SK-N-SH (cell line): ENCODE results near the gene DTX3L. TPM values are rescaled to one million over a fixed set of nuclear protein-coding genes. Genes with fewer than 3 reads are reported as not detected.

Source experiments
- CTCF ChIA-PET: fragments of 300-600, 350-600 bp; formaldehyde crosslinking; extraction: SDS; loops from one replicate; lab custom pipeline; 2021; lab: Yijun Ruan, JAX
- POLR2A ChIA-PET: fragments of 350-600 bp; sonication (Branson Sonifier 250); formaldehyde crosslinking; extraction: SDS; loops from one replicate; lab custom pipeline; 2020; ENCODE audit warnings: antibody characterized with exemption, inconsistent platforms; lab: Yijun Ruan, JAX
- DNase-seq: peaks from one replicate; pipeline ENCODE4 v3.0.0; 2012
- H2AFZ ChIP-seq: fragments of 200-600 bp; sonication (generic); 2 replicates; pipeline ENCODE4 v1.8.1; 2016; ENCODE audit warnings: antibody characterized with exemption, mild to moderate bottlenecking, low read depth
- H3F3A ChIP-seq: fragments of 200-600 bp; sonication (generic); replicated peaks from 2 replicates; pipeline ENCODE3; 2016; ENCODE audit warnings: antibody characterized with exemption, mild to moderate bottlenecking; ENCODE audit not compliant: insufficient read depth
- H3K27ac ChIP-seq, 2 experiments: fragments of 200-500 bp in 1 of 2; fragments of 200-600 bp in 1 of 2; sonication (Bioruptor generic) in 1 of 2; sonication (generic), shearing (Covaris generic) in 1 of 2; 2 replicates each; pipeline versions ENCODE4 v1.5.1 to v1.6.1; 2014 to 2016; ENCODE audit warnings: low read depth in 2 of 2, inconsistent platforms in 1 of 2, low read length in 1 of 2, mild to moderate bottlenecking in 1 of 2, mixed read lengths in 1 of 2
- H3K27me3 ChIP-seq: fragments of 200-600 bp; sonication (generic), shearing (Covaris generic); 2 replicates; pipeline ENCODE4 v1.6.1; 2016; ENCODE audit warnings: mixed run types; ENCODE audit not compliant: insufficient read depth
- H3K36me3 ChIP-seq, 2 experiments: fragments of 200-500 bp in 1 of 2; fragments of 200-600 bp in 1 of 2; sonication (Bioruptor generic) in 1 of 2; sonication (generic) in 1 of 2; replicated peaks in 1 of 2; 2 replicates each; pipeline versions ENCODE3 to v1.5.1; 2014 to 2016; ENCODE audit warnings: low read length in 1 of 2, mild to moderate bottlenecking in 1 of 2; ENCODE audit not compliant: insufficient read depth in 2 of 2, control insufficient read depth in 1 of 2
- H3K4me1 ChIP-seq, 2 experiments: fragments of 200-500 bp in 1 of 2; fragments of 200-600 bp in 1 of 2; sonication (Bioruptor generic) in 1 of 2; sonication (generic), shearing (Covaris generic) in 1 of 2; 2 replicates each; pipeline versions ENCODE4 v1.5.1 to v1.6.1; 2014 to 2016; ENCODE audit warnings: low read depth in 1 of 2, low read length in 1 of 2, mixed run types in 1 of 2; ENCODE audit not compliant: insufficient read depth in 2 of 2, control insufficient read depth in 1 of 2
- H3K4me2 ChIP-seq: fragments of 200-600 bp; sonication (generic), shearing (Covaris generic); 2 replicates; pipeline ENCODE4 v1.6.1; 2017; ENCODE audit warnings: mixed run types
- H3K4me3 ChIP-seq, 2 experiments: fragments of 200-500 bp in 1 of 2; fragments of 200-600 bp in 1 of 2; sonication (Bioruptor generic) in 1 of 2; sonication (generic), shearing (Covaris generic) in 1 of 2; 2 replicates each; pipeline versions ENCODE4 v1.5.1 to v1.8.1; 2014 to 2016; ENCODE audit warnings: low read depth in 2 of 2, inconsistent platforms in 1 of 2, low read length in 1 of 2, mild to moderate bottlenecking in 1 of 2, mixed read lengths in 1 of 2, moderate library complexity in 1 of 2
- H3K79me2 ChIP-seq: fragments of 200-600 bp; sonication (generic); 2 replicates; pipeline ENCODE4 v1.8.1; 2017; ENCODE audit warnings: mild to moderate bottlenecking; ENCODE audit not compliant: insufficient read depth
- H3K9ac ChIP-seq: fragments of 200-600 bp; sonication (generic); 2 replicates; pipeline ENCODE4 v1.6.1; 2017; ENCODE audit warnings: mixed run types
- H3K9me2 ChIP-seq: fragments of 200-600 bp; sonication (generic); 2 replicates; pipeline ENCODE4 v1.6.1; 2017; ENCODE audit warnings: mixed run types
- H3K9me3 ChIP-seq: fragments of 200-600 bp; sonication (generic); 2 replicates; pipeline ENCODE4 v1.6.1; 2017; ENCODE audit warnings: mixed run types, mild to moderate bottlenecking, moderate library complexity
- H4K20me1 ChIP-seq: fragments of 200-600 bp; sonication (generic); 2 replicates; pipeline ENCODE4 v1.6.1; 2017; ENCODE audit warnings: mild to moderate bottlenecking, mixed run types; ENCODE audit not compliant: insufficient read depth
- EZH2phosphoT487 ChIP-seq: fragments of 200-600 bp; sonication (generic); IDR thresholded peaks from 2 replicates; pipeline ENCODE4 v1.6.1; 2017; ENCODE audit warnings: low read depth, mixed run types, mild to moderate bottlenecking, antibody characterized with exemption, moderate library complexity, borderline replicate concordance
- NFIC ChIP-seq: IDR thresholded peaks from 2 replicates; pipeline ENCODE4 v1.4.0; 2012; ENCODE audit warnings: borderline replicate concordance
- NRF1 ChIP-seq: IDR thresholded peaks from 2 replicates; pipeline ENCODE4 v1.6.1; 2012; ENCODE audit warnings: low read depth, mild to moderate bottlenecking, low read length
- POLR2AphosphoS5 ChIP-seq: IDR thresholded peaks from 2 replicates; pipeline ENCODE4 v1.6.1; 2012; ENCODE audit warnings: low read depth, low read length
- RAD21 ChIP-seq: IDR thresholded peaks from 2 replicates; pipeline ENCODE4 v1.6.1; 2012; ENCODE audit warnings: mild to moderate bottlenecking, low read length
- SIN3A ChIP-seq: IDR thresholded peaks from 2 replicates; pipeline ENCODE4 v1.6.1; 2012; ENCODE audit warnings: low read depth, mild to moderate bottlenecking, low read length, moderate library complexity, borderline replicate concordance
- SMC3 ChIP-seq: IDR thresholded peaks from 2 replicates; pipeline ENCODE4 v1.6.1; 2012; ENCODE audit warnings: low read depth, low read length, improper control_type of control experiment
- WGBS: methylation state at CpG from one replicate; pipeline ENCODE4 v1.1.6; 2017; ENCODE audit warnings: low lambda C conversion rate; 5-methylcytosine and 5-hydroxymethylcytosine counted together
- polyA plus RNA-seq, 3 experiments: library from polyadenylated mRNA; depleted of rRNA; stranded (reverse); fragments of >200 nt; gene quantifications; 2 replicates each; pipeline ENCODE4 v1.2.3, GENCODE V29; 2012
- TF ChIP-seq, protein P1 (sequence below): fragments of 150-350 bp; IDR thresholded peaks from 2 replicates; pipeline ENCODE4 v1.6.1; 2016; ENCODE audit warnings: mild to moderate bottlenecking, low read depth, low read length
- TF ChIP-seq, protein P2 (sequence below): IDR thresholded peaks from 2 replicates; pipeline ENCODE4 v1.4.0; 2012; ENCODE audit warnings: low read depth, borderline replicate concordance

Gene DTX3L
- polyA plus RNA-seq, 1 of the 3 experiments (the other 2 are of a cell fraction): 2.7 TPM

DNA sequence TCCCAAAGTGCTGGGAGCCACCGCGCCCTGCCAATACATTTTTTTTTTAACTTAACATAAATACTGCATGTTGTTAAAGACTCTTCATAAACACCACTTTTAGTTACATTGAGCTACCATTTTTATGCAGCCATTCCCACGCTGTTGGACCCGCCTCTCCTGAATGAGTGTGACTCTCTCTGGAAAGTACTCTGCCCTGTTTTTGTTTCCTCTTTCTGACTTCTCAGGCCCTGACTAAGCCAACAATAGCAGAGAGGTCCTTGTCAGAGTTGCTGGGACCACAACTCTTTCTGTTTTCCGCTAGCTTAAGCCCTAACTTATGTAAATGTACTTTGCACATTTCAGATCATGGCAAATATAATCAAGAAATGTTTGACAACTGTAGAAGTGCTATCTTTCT is 48.6 kb downstream of the DTX3L start (continued):
- no peak for TF ChIP-seq SIN3A
- TF ChIP-seq NRF1: no peak

DNA sequence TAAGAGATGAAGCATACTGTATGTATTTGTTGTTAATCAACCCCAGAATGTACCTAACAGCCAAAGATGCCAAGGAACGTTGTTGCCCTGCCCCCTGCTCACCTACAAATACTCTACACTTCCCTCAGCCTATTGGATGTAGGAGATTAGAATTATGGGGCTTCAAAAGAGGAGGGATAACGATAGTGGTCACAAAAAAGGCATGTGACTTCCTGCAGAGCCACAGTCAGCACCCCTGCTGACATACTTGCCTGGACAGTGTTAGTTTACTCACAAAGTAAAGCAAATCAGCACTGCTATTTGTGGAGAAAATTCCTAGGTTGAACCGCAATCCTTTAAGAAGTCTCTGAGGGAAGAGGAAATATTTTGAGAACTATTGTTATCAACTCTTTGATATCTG is 51.2 kb downstream of the DTX3L start:
- no peaks in the 10 kb centered on the region for H3K9me2 ChIP-seq
- no peak for DNase-seq
- no peaks in the 10 kb centered on the region for H3K9me3 ChIP-seq
- peaks cover 10% of the 10 kb centered on the region; the same call in 1 of the 2 replicates for H3K27me3 ChIP-seq
- CTCF ChIA-PET: no interaction called here
- H3K79me2 ChIP-seq: no peaks in the 10 kb centered on the region
- no peak overlapping the region for H3K9ac ChIP-seq
- no peaks in the 10 kb centered on the region for H3F3A ChIP-seq
- H3K36me3 ChIP-seq: no peaks in the 10 kb centered on the region
- TF ChIP-seq POLR2AphosphoS5: no peak
- TF ChIP-seq, protein P1, sequence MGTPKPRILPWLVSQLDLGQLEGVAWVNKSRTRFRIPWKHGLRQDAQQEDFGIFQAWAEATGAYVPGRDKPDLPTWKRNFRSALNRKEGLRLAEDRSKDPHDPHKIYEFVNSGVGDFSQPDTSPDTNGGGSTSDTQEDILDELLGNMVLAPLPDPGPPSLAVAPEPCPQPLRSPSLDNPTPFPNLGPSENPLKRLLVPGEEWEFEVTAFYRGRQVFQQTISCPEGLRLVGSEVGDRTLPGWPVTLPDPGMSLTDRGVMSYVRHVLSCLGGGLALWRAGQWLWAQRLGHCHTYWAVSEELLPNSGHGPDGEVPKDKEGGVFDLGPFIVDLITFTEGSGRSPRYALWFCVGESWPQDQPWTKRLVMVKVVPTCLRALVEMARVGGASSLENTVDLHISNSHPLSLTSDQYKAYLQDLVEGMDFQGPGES: no peak
- no peak for TF ChIP-seq NRF1
- TF ChIP-seq RAD21: no peak
- no peak for TF ChIP-seq NFIC
- no peak for TF ChIP-seq SMC3
- no peak overlapping the region for H3K27ac ChIP-seq
- no peak overlapping the region for H3K4me3 ChIP-seq
- H4K20me1 ChIP-seq: no peaks in the 10 kb centered on the region
- POLR2A ChIA-PET: no interaction called here
- H2AFZ ChIP-seq: no peak overlapping the region; the same call in 1 of the 2 replicates
- H3K4me1 ChIP-seq: no peaks in the 10 kb centered on the region
- WGBS: 36% methylated on average over 3 of the region's 3 CpGs
- H3K4me2 ChIP-seq: no peak overlapping the region

DNA sequence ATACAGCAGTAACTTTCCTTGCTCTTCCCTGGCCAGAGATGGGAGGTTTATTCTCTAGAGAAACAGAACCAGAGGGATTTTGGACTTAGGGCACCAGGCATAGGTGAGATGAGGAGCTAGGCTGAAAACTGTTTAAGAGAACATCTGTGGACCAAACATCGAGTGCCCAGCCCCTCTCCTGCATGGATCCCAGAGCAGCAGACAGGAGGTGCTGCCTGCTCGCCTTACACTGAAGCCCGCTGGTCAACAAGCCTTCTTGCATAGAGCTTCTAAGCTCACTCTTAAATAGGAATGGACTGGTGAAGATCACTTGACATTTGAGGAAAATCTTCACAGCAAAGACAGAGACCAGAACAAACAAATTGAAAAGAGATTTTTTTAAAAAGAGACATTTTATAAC is 54.5 kb downstream of the DTX3L start:
- whole genome bisulfite sequencing: 61% methylated on average over 3 of the region's 3 CpGs
- Histone ChIP-seq H3K27me3 (peaks cover 10% of the 10 kb centered on the region; the same call in 1 of the 2 replicates), H3K79me2 (no peaks in the 10 kb centered on the region), H3K36me3 (no peaks in the 10 kb centered on the region), H4K20me1 (no peaks in the 10 kb centered on the region), H3K4me3 (no peak overlapping the region), H3K4me1 (no peaks in the 10 kb centered on the region), H2AFZ (no peak overlapping the region), H3K9me3 (no peaks in the 10 kb centered on the region), H3K4me2 (no peak overlapping the region), H3K27ac (no peak overlapping the region), H3F3A (no peaks in the 10 kb centered on the region), H3K9me2 (no peaks in the 10 kb centered on the region), H3K9ac (no peak overlapping the region)
- TF ChIP-seq EZH2phosphoT487: no peak
- TF ChIP-seq, protein P2, sequence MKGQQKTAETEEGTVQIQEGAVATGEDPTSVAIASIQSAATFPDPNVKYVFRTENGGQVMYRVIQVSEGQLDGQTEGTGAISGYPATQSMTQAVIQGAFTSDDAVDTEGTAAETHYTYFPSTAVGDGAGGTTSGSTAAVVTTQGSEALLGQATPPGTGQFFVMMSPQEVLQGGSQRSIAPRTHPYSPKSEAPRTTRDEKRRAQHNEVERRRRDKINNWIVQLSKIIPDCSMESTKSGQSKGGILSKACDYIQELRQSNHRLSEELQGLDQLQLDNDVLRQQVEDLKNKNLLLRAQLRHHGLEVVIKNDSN: no peak
- DNase-seq: no peak
- CTCF ChIA-PET: no interaction called here
- POLR2A ChIA-PET: no interaction called here
